A549 (cell line): ENCODE measurements around the gene MRPL58. TPM values are rescaled to one million over a fixed set of nuclear protein-coding genes. Genes with fewer than 3 reads are reported as not detected.

Source experiments
- ATOH8 ChIP-seq: fragments of 250-450 bp; sonication (Bioruptor Pico); IDR thresholded peaks from 2 replicates; pipeline ENCODE4 v1.5.0; 2020; ENCODE audit warnings: low read depth, mild to moderate bottlenecking, moderate library complexity
- BHLHE40 ChIP-seq: IDR thresholded peaks from 2 replicates; pipeline ENCODE4 v1.6.1; 2012; ENCODE audit warnings: low read depth, low read length, inconsistent platforms
- CBX2 ChIP-seq: fragments of 200-600 bp; sonication (generic); IDR thresholded peaks from 2 replicates; pipeline ENCODE4 v1.6.1; 2016; ENCODE audit warnings: low read depth, mild to moderate bottlenecking, borderline replicate concordance
- CHD2 ChIP-seq: fragments of 150-350 bp; IDR thresholded peaks from 2 replicates; pipeline ENCODE4 v1.6.1; 2014; ENCODE audit warnings: low read length; ENCODE audit not compliant: partially characterized antibody
- CHD4 ChIP-seq: fragments of 200-600 bp; sonication (generic); IDR thresholded peaks from 2 replicates; pipeline ENCODE4 v1.6.1; 2016; ENCODE audit warnings: antibody characterized with exemption, mild to moderate bottlenecking, borderline replicate concordance
- CTCF ChIP-seq: fragments of >200 bp; sonication (Bioruptor Twin); formaldehyde crosslinking; IDR thresholded peaks from 3 replicates; pipeline ENCODE4 v1.5.1; 2016
- EHF ChIP-seq: fragments of 250-450 bp; sonication (Bioruptor Pico); IDR thresholded peaks from 2 replicates; pipeline ENCODE4 v1.5.0; 2020; ENCODE audit warnings: mild to moderate bottlenecking
- ESRRA ChIP-seq: fragments of 150-350 bp; IDR thresholded peaks from 2 replicates; pipeline ENCODE4 v1.6.1; 2014; ENCODE audit warnings: mild to moderate bottlenecking, low read length, borderline replicate concordance
- FOSB ChIP-seq: fragments of 250-450 bp; sonication (Bioruptor Pico); IDR thresholded peaks from 2 replicates; pipeline ENCODE4 v1.5.0; 2020; ENCODE audit warnings: mild to moderate bottlenecking, moderate library complexity
- GATA3 ChIP-seq: IDR thresholded peaks from 2 replicates; pipeline ENCODE4 v1.6.1; 2012; ENCODE audit warnings: borderline replicate concordance
- HES2 ChIP-seq: fragments of >200 bp; sonication (Bioruptor Twin); formaldehyde crosslinking; IDR thresholded peaks from 2 replicates; pipeline ENCODE4 v1.6.1; 2016
- HEYL ChIP-seq: fragments of 250-450 bp; sonication (Bioruptor Pico); IDR thresholded peaks from 2 replicates; pipeline ENCODE4 v1.8.0; 2021; ENCODE audit warnings: mild to moderate bottlenecking, moderate library complexity
- HMGXB4 ChIP-seq: fragments of 250-450 bp; sonication (Bioruptor Pico); IDR thresholded peaks from 2 replicates; pipeline ENCODE4 v1.5.0; 2021; ENCODE audit warnings: mild to moderate bottlenecking, moderate library complexity, borderline replicate concordance
- HOXB13 ChIP-seq: fragments of 250-450 bp; sonication (Bioruptor Pico); IDR thresholded peaks from 2 replicates; pipeline ENCODE4 v1.5.0; 2020; ENCODE audit warnings: low read depth, mild to moderate bottlenecking, moderate library complexity
- HOXB5 ChIP-seq: fragments of 250-450 bp; sonication (Bioruptor Pico); IDR thresholded peaks from 2 replicates; pipeline ENCODE4 v1.5.0; 2020; ENCODE audit warnings: mild to moderate bottlenecking, moderate library complexity
- JUN ChIP-seq, 2 experiments: fragments of >200 bp; sonication (Bioruptor Twin); formaldehyde crosslinking; IDR thresholded peaks; 2 replicates in 1 of 2; 3 replicates in 1 of 2; pipeline ENCODE4 v1.6.1; 2016 to 2017
- JUNB ChIP-seq: fragments of >200 bp; sonication (Bioruptor Twin); formaldehyde crosslinking; IDR thresholded peaks from 2 replicates; pipeline ENCODE4 v1.6.1; 2016
- KDM1A ChIP-seq: fragments of 200-600 bp; sonication (generic); IDR thresholded peaks from 2 replicates; pipeline ENCODE4 v1.6.1; 2016; ENCODE audit warnings: low read depth, mild to moderate bottlenecking
- KDM5A ChIP-seq: fragments of 200-600 bp; sonication (generic); IDR thresholded peaks from 2 replicates; pipeline ENCODE4 v1.6.1; 2016; ENCODE audit warnings: antibody characterized with exemption, mild to moderate bottlenecking
- MAZ ChIP-seq: fragments of 150-350 bp; IDR thresholded peaks from 2 replicates; pipeline ENCODE4 v1.6.1; 2014; ENCODE audit warnings: antibody characterized with exemption, low read depth, low read length, borderline replicate concordance
- MYC ChIP-seq: IDR thresholded peaks from 2 replicates; pipeline ENCODE4 v1.6.1; 2012; ENCODE audit warnings: mild to moderate bottlenecking, inconsistent platforms, low read length, improper control_type of control experiment, borderline replicate concordance
- NPAS2 ChIP-seq: fragments of 250-450 bp; sonication (Bioruptor Pico); IDR thresholded peaks from 2 replicates; pipeline ENCODE4 v1.8.0; 2022; ENCODE audit warnings: mild to moderate bottlenecking, moderate library complexity, borderline replicate concordance
- NR3C1 ChIP-seq: fragments of >200 bp; sonication (Bioruptor Twin); formaldehyde crosslinking; IDR thresholded peaks from 3 replicates; pipeline ENCODE4 v1.6.1; 2017
- PHF8 ChIP-seq: fragments of 200-600 bp; sonication (generic); IDR thresholded peaks from 2 replicates; pipeline ENCODE4 v1.6.1; 2016; ENCODE audit warnings: low read depth, mild to moderate bottlenecking, antibody characterized with exemption, moderate library complexity, borderline replicate concordance
- POLR2A ChIP-seq: IDR thresholded peaks from 2 replicates; pipeline ENCODE4 v1.6.1; 2012; ENCODE audit warnings: mild to moderate bottlenecking, low read length
- RARB ChIP-seq: fragments of 250-450 bp; sonication (Bioruptor Pico); IDR thresholded peaks from 2 replicates; pipeline ENCODE4 v1.8.0; 2021; ENCODE audit warnings: mild to moderate bottlenecking, moderate library complexity
- RCOR1 ChIP-seq: fragments of 150-350 bp; IDR thresholded peaks from 2 replicates; pipeline ENCODE4 v1.6.1; 2014; ENCODE audit warnings: antibody characterized with exemption, low read length, low read depth
- RNF2 ChIP-seq: fragments of 200-600 bp; sonication (generic); IDR thresholded peaks from 2 replicates; pipeline ENCODE4 v1.6.1; 2016; ENCODE audit warnings: low read depth, mild to moderate bottlenecking, antibody characterized with exemption, moderate library complexity, borderline replicate concordance
- SMC3 ChIP-seq: fragments of >200 bp; sonication (Bioruptor Twin); formaldehyde crosslinking; IDR thresholded peaks from 3 replicates; pipeline ENCODE4 v1.6.1; 2018; ENCODE audit warnings: inconsistent platforms
- SREBF2 ChIP-seq: fragments of 450-650 bp; IDR thresholded peaks from 2 replicates; pipeline ENCODE4 v1.6.1; 2014; ENCODE audit warnings: mild to moderate bottlenecking, moderate library complexity
- ZC3H11A ChIP-seq: fragments of 450-650 bp; IDR thresholded peaks from 2 replicates; pipeline ENCODE4 v1.6.1; 2014; ENCODE audit warnings: antibody characterized with exemption, mild to moderate bottlenecking
- ZFP36 ChIP-seq: fragments of 450-650 bp; IDR thresholded peaks from 2 replicates; pipeline ENCODE4 v1.6.1; 2014; ENCODE audit warnings: borderline replicate concordance; ENCODE audit not compliant: partially characterized antibody
- ZNF302 ChIP-seq: fragments of 250-450 bp; sonication (Bioruptor Pico); IDR thresholded peaks from 2 replicates; pipeline ENCODE4 v1.9.0; 2021; ENCODE audit warnings: inconsistent platforms, mild to moderate bottlenecking, moderate library complexity
- ZSCAN20 ChIP-seq: fragments of 250-450 bp; sonication (Bioruptor Pico); IDR thresholded peaks from 2 replicates; pipeline ENCODE4 v1.8.0; 2022; ENCODE audit warnings: mild to moderate bottlenecking, moderate library complexity
- polyA plus RNA-seq, 4 experiments: library from polyadenylated mRNA; depleted of rRNA in 3 of 4; stranded (reverse); fragments of >200 nt; fragmentation: RNase III in 1 of 4; extraction: RNeasy Plus Mini Kit Qiagen cat#74134 plus additional on column Dnase treatment in 1 of 4; gene quantifications; 2 replicates in 3 of 4; 3 replicates in 1 of 4; pipeline ENCODE4 v1.2.3, GENCODE V29; 2011 to 2017
- TF ChIP-seq, protein P1 (sequence below): fragments of 450-650 bp; IDR thresholded peaks from 2 replicates; pipeline ENCODE4 v1.6.1; 2014; ENCODE audit warnings: antibody characterized with exemption
- TF ChIP-seq, protein P2 (sequence below): IDR thresholded peaks from 2 replicates; pipeline ENCODE4 v1.6.1; 2012
- TF ChIP-seq, protein P3 (sequence below): IDR thresholded peaks from 2 replicates; pipeline ENCODE4 v1.6.1; 2012; ENCODE audit warnings: low read depth, borderline replicate concordance

The MRPL58 gene
- polyA plus RNA-seq, 2 of the 4 experiments (the other 2 are of a cell fraction), result 89.4 to 127 TPM

- TF ChIP-seq CTCF (no peak; the same call in none of the 3 replicates), NPAS2 (CRISPR knock-in tag) (no peak), CHD4 (no peak), ZC3H11A (no peak), JUN (IDR thresholded peaks at IDR 0.05) (no peak; a peak in 2 of 5 replicates), KDM1A (no peak), KDM5A (no peak), ZSCAN20 (CRISPR knock-in tag) (no peak), CBX2 (no peak), GATA3 (no peak), RCOR1 (no peak), SREBF2 (no peak), SMC3 (0 out of 3 replicates have a peak, but pooled peaks have one; percentile 17), FOSB (CRISPR knock-in tag) (no peak), ZFP36 (no peak), ESRRA (no peak), RNF2 (no peak), BHLHE40 (no peak), RARB (CRISPR knock-in tag) (no peak), EHF (CRISPR knock-in tag) (no peak), ZNF302 (CRISPR knock-in tag) (no peak), MYC (peak; percentile 42; the same call in 1 of the 2 replicates), HOXB13 (CRISPR knock-in tag) (no peak), HES2 (no peak), ATOH8 (no peak), MAZ (no peak), JUNB (no peak), POLR2A (peak; percentile 49), HOXB5 (CRISPR knock-in tag) (no peak), PHF8 (peak; percentile 68; the same call in 1 of the 2 replicates), NR3C1 (no peak), HMGXB4 (CRISPR knock-in tag) (no peak), HEYL (CRISPR knock-in tag) (no peak), CHD2 (no peak)
- TF ChIP-seq, protein P1, sequence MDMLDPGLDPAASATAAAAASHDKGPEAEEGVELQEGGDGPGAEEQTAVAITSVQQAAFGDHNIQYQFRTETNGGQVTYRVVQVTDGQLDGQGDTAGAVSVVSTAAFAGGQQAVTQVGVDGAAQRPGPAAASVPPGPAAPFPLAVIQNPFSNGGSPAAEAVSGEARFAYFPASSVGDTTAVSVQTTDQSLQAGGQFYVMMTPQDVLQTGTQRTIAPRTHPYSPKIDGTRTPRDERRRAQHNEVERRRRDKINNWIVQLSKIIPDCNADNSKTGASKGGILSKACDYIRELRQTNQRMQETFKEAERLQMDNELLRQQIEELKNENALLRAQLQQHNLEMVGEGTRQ, result no peak
- TF ChIP-seq, protein P2, sequence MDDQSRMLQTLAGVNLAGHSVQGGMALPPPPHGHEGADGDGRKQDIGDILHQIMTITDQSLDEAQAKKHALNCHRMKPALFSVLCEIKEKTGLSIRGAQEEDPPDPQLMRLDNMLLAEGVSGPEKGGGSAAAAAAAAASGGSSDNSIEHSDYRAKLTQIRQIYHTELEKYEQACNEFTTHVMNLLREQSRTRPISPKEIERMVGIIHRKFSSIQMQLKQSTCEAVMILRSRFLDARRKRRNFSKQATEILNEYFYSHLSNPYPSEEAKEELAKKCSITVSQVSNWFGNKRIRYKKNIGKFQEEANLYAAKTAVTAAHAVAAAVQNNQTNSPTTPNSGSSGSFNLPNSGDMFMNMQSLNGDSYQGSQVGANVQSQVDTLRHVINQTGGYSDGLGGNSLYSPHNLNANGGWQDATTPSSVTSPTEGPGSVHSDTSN, result no peak
- TF ChIP-seq, protein P3, sequence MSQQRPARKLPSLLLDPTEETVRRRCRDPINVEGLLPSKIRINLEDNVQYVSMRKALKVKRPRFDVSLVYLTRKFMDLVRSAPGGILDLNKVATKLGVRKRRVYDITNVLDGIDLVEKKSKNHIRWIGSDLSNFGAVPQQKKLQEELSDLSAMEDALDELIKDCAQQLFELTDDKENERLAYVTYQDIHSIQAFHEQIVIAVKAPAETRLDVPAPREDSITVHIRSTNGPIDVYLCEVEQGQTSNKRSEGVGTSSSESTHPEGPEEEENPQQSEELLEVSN, result no peak
Measured at GRCh38 chr17:74987909-74988711, 24.4 kb upstream of the MRPL58 start (continued).
